ENCODE results near the gene IGSF11.

Gene IGSF11

DNA sequence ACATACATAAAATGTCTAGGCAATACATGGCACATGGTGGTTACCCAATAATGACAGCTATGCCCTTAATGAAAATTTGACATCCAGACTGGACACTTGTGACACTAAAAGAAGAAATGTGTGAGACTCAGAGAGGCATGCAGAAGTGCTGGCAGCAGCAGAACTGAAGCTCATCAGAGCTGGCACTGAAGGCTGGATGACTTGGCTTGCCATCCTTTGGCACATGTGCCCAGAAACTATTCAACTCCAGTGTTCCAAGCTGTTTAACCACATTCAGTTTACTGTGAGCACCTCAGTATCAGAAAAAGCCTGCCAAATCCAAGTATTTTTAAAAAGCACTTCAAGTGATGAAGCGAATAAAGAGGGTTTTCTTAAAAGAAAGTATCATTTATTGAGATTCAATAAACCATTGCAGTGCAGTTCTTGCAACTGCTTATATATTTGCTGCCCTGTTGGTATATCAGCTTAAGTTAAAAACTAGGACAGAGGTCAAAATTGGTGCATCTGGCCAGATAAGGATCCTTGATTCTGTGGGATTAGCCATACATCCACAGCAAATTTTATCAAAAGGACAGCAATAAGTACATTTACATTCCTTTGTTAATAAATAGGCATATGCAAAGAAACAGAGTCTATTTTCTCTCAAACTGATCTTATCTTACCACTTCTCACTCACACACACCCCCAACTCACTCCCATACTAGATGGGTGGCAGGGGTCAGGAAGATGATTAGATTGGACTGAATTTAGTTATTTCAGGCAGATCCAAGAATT is 15.8 kb downstream of the IGSF11 start:
- TF ChIP-seq, protein P1, sequence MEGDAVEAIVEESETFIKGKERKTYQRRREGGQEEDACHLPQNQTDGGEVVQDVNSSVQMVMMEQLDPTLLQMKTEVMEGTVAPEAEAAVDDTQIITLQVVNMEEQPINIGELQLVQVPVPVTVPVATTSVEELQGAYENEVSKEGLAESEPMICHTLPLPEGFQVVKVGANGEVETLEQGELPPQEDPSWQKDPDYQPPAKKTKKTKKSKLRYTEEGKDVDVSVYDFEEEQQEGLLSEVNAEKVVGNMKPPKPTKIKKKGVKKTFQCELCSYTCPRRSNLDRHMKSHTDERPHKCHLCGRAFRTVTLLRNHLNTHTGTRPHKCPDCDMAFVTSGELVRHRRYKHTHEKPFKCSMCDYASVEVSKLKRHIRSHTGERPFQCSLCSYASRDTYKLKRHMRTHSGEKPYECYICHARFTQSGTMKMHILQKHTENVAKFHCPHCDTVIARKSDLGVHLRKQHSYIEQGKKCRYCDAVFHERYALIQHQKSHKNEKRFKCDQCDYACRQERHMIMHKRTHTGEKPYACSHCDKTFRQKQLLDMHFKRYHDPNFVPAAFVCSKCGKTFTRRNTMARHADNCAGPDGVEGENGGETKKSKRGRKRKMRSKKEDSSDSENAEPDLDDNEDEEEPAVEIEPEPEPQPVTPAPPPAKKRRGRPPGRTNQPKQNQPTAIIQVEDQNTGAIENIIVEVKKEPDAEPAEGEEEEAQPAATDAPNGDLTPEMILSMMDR (IDR thresholded peaks at IDR 0.05; ENCODE audit: control insufficient read depth, insufficient read depth, low read depth, low read length, missing control alignments), result no peak
- DNase-seq (ENCODE audit: low read depth), result no peak
- H3K4me3 ChIP-seq (ENCODE audit: control insufficient read depth, low read depth, low read length), result no peak overlapping the region

- no peak for DNase-seq (ENCODE audit: low read depth)
- H3K4me3 ChIP-seq (ENCODE audit: control insufficient read depth, low read depth, low read length), result no peak overlapping the region
- TF ChIP-seq, protein P1 (IDR thresholded peaks at IDR 0.05; ENCODE audit: control insufficient read depth, insufficient read depth, low read depth, low read length, missing control alignments), result no peak
These were observed 18.7 kb downstream of the IGSF11 start for GRCh38 chr3:119015942-119016341.

- TF ChIP-seq, protein P1 (IDR thresholded peaks at IDR 0.05; ENCODE audit: control insufficient read depth, insufficient read depth, low read depth, low read length, missing control alignments), result no peak
- DNase-seq (ENCODE audit: low read depth), result no peak
- H3K4me3 ChIP-seq (ENCODE audit: control insufficient read depth, low read depth, low read length), result no peak overlapping the region
These were observed 20.7 kb downstream of the IGSF11 start for GRCh38 chr3:119013951-119014350.

DNA sequence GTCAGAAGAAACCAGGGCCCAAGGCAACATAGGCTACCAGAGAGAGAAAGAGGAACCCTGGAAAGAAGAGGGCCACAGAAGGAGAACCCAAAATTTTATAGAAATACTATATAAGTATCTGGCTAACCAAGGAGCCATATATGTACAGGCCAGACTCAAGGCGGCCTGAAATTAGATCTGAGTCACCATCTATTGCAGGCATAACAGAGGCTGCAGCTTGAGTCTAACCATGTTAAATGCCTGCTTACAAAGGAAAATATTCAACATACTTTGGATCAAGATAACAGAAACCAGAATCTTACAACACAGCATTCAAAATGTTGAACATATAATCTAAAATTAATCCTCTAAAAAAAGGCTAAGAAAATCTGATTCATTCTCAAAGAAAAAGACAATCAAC is 23.1 kb downstream of the IGSF11 start:
- DNase-seq (ENCODE audit: low read depth), result no peak
- TF ChIP-seq, protein P1 (IDR thresholded peaks at IDR 0.05; ENCODE audit: control insufficient read depth, insufficient read depth, low read depth, low read length, missing control alignments), result no peak
- no peak overlapping the region for H3K4me3 ChIP-seq (ENCODE audit: control insufficient read depth, low read depth, low read length)

- no peak overlapping the region for H3K4me3 ChIP-seq (ENCODE audit: control insufficient read depth, low read depth, low read length)
- DNase-seq (ENCODE audit: low read depth), result no peak
- TF ChIP-seq, protein P1 (IDR thresholded peaks at IDR 0.05; ENCODE audit: control insufficient read depth, insufficient read depth, low read depth, low read length, missing control alignments), result no peak
These were observed 37.5 kb downstream of the IGSF11 start for GRCh38 chr3:118997190-118997589.

GRCh38 chr3:118991775-118992174 is 42.9 kb downstream of the IGSF11 start:
- DNase-seq (ENCODE audit: low read depth), result no peak
- no peak overlapping the region for H3K4me3 ChIP-seq (ENCODE audit: control insufficient read depth, low read depth, low read length)
- TF ChIP-seq, protein P1 (IDR thresholded peaks at IDR 0.05; ENCODE audit: control insufficient read depth, insufficient read depth, low read depth, low read length, missing control alignments), result no peak
